Kidney (tissue), 14 donors: ENCODE measurements around the gene DENND2A. TPM values are rescaled to one million over a fixed set of nuclear protein-coding genes. Genes with fewer than 3 reads are reported as not detected.
A peak's percentile ranks its signal among the peaks of the same experiment; 100 is the strongest.
"Not testable (repeated sequence)": the region's sequence is repeated elsewhere in the genome, so short reads cannot be mapped to it uniquely, and the experiment has no call there.

Experiments used
- DNase-seq, 5 donors: peaks; one replicate each; pipeline ENCODE4 v3.0.0-alpha.2; 2013 to 2020
- FAIRE-seq: peaks from 2 replicates; lab custom pipeline; 2012; peaks lifted over from hg19 to GRCh38; lab: Jason Lieb, UNC
- H3K27ac ChIP-seq, 2 donors: one replicate each; pipeline ENCODE4 v1.7.0; 2013; ENCODE audit warnings: low read depth in 2 of 2, low read length in 2 of 2, inconsistent platforms in 1 of 2
- H3K27me3 ChIP-seq: one replicate; pipeline ENCODE4 v1.7.1; 2013; ENCODE audit warnings: low read length, inconsistent platforms; ENCODE audit not compliant: control insufficient read depth, insufficient read depth
- H3K36me3 ChIP-seq, 3 donors: one replicate each; pipeline versions ENCODE4 v1.7.0 to v1.7.1; 2013; ENCODE audit warnings: low read length in 3 of 3, control low read depth in 1 of 3, inconsistent platforms in 1 of 3; ENCODE audit not compliant: insufficient read depth in 3 of 3, control insufficient read depth in 2 of 3
- H3K4me1 ChIP-seq, 3 donors: one replicate each; pipeline versions ENCODE4 v1.7.0 to v1.7.1; 2013; ENCODE audit warnings: low read length in 3 of 3, inconsistent platforms in 1 of 3, low read depth in 1 of 3; ENCODE audit not compliant: control insufficient read depth in 2 of 3, insufficient read depth in 2 of 3
- H3K4me3 ChIP-seq, 3 donors: one replicate each; pipeline versions ENCODE4 v1.7.0 to v1.8.1; 2013; ENCODE audit warnings: low read length in 3 of 3, control low read depth in 1 of 3, inconsistent platforms in 1 of 3
- H3K9ac ChIP-seq, 3 donors: one replicate each; pipeline versions ENCODE4 v1.7.0 to v1.7.1; 2013; ENCODE audit warnings: low read length in 3 of 3, control low read depth in 1 of 3, inconsistent platforms in 1 of 3
- H3K9me3 ChIP-seq, 3 donors: one replicate each; pipeline versions ENCODE4 v1.7.0 to v1.7.1; 2013; ENCODE audit warnings: low read length in 3 of 3, control low read depth in 1 of 3, inconsistent platforms in 1 of 3; ENCODE audit not compliant: control insufficient read depth in 2 of 3, insufficient read depth in 1 of 3
- CTCF ChIP-seq: IDR thresholded peaks from 3 replicates; pipeline ENCODE4 v1.5.1; 2012; ENCODE audit warnings: mild to moderate bottlenecking, moderate library complexity, borderline replicate concordance; ENCODE audit not compliant: insufficient read depth; ENCODE audit errors: extremely low read depth
- intact Hi-C: fragments of 100-400 bp; cut with DNase I; formaldehyde crosslinking; loops from one replicate; pipeline ENCODE4 v1.11.1; 2022
- polyA plus RNA-seq: library from polyadenylated mRNA; stranded (reverse); fragments of 350-450 nt; fragmentation: Illumina TruSeq; extraction: RNeasy Lipid Tissue Mini Kit (QIAGEN cat#74804); gene quantifications from one replicate; pipeline ENCODE4 v1.2.3, GENCODE V29; 2014; ENCODE audit warnings: low read depth, low replicate concordance; ENCODE audit not compliant: insufficient read depth
- total RNA-seq: library from RNA; stranded (reverse); fragmentation: NEBNext Ultra II Directional; extraction: Animal tissue kit (Norgen Biotek cat#: 25700); gene quantifications from one replicate; pipeline ENCODE4 v1.2.1, GENCODE V29; 2021
- donor health status: control.
- donor health status: control.
- donor health status: control.
- donor health status: control.
- donor health status: control.
- donor health status: DM: yes; HTN: yes; CAD: no.
- donor health status: Normal renal cell carcinoma (clear cell type).

Gene DENND2A
- total and polyA plus RNA-seq, 2 donors from 2014 or later, result 6.5 to 18.0 TPM

DNA sequence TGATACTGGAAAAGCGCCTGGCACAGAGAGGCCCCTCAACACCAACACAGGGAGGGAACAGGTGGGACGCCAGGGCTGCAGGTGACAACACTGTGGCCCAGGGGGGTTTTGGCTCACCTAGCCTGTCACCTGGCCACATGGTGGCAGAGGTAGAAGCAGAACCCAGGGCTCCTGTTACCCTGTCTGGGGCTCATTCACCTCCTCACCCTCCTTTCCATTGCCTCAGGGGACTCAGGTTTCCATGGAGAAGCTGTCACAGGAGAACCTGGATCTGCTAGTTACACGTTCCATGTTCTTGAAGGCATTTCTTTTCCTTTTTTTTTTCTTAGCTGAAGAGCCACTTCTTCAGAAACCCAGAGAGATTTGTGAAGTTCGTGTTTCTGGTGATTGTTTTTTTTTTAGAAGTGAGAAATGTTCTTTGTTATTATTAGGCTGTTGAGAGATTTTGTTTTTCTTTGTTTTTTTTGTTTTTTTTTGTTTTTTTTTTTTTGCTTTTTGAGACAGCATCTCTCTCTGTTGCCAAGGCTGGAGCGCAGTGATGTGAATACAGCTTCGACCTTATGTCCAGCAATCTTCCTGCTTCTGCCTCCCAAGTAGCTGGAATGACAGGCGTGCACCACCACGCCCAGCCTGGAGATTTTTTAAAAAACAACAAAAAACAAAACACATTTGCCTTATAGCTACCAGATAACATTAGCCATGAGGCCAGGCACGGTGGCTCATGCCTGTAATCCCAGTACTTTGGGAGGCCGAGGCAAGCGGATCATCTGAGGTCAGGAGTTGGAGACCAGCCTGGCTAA is 16.0 kb downstream of the DENND2A start:
- no peak overlapping the region for H3K9ac ChIP-seq
- intact Hi-C loops, result no loop called here
- TF ChIP-seq CTCF, result no peak
- H3K27ac ChIP-seq, result peak overlapping the region; percentile 32 to 80
- no peak overlapping the region for H3K4me3 ChIP-seq
- H3K9me3 ChIP-seq, result no peaks in the 10 kb centered on the region
- no peaks in the 10 kb centered on the region for H3K27me3 ChIP-seq
- H3K36me3 ChIP-seq, result no peaks in the 10 kb centered on the region
- H3K4me1 ChIP-seq, result peaks cover 0 to 11% (median 0%) of the 10 kb centered on the region in 3 donors
- DNase-seq (peak in 4 of 5 donors; percentile 71 to 89 (median 82)), FAIRE-seq (peak; percentile 23)

DNA sequence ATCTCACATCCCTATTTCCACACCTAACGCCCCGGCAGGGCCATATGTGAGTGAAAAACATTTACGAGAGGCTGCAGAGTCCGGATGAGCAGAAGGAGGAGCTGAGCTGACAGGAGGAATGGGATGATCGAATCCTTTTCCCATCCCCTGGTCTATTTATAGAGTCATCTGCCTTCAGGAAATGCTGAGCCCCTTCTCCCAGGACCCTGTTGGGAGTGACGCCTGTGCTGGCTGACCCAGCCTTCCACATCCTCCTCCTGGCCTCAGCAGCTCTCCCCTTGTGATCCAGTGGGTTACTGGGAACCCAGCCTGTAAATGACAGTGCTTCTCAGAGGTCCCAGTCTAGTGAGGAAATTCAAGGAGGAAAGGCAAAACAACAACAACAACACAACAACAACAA is 16.6 kb downstream of the DENND2A start:
- Histone ChIP-seq H3K27ac (peak overlapping the region; percentile 32 to 80), H3K9ac (no peak overlapping the region), H3K9me3 (no peaks in the 10 kb centered on the region), H3K36me3 (no peaks in the 10 kb centered on the region), H3K27me3 (no peaks in the 10 kb centered on the region), H3K4me1 (peaks cover 0 to 11% (median 0%) of the 10 kb centered on the region in 3 donors), H3K4me3 (no peak overlapping the region)
- no peak for TF ChIP-seq CTCF
- intact Hi-C loops, result no loop called here
- peak in 2 of 5 donors; percentile 22 to 54 for DNase-seq
- FAIRE-seq, result no peak

DNA sequence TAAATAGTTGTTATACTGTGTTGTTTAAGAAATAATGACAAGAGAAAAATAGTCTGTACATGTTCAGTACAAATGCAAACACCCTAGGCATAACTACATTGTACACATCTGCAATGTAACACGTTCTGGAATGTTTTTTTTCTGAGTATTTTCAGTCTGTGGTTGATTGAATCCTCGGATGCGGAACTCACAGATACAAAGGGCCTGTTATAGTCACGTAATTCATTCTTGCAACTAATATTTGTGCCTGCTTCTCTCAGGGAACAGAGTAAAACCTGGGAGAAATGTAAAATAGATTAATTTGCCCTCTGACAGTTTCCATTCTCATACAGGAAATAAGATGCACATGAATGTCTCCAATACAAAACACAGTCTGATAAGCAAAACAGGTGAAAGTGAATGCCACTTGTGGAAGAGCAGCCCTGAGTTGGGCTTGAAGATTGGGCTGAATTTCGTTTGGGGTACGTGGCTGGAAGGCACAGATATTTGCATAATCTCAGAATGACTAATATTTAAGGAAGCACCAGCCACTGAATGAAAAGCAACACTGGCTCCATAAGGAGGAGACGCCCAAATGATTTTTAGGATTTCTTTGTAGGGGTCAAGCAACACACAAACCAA is 19.1 kb downstream of the DENND2A start:
- no peak for FAIRE-seq
- Histone ChIP-seq H3K27me3 (no peaks in the 10 kb centered on the region), H3K27ac (no peak overlapping the region), H3K9ac (no peak overlapping the region), H3K4me1 (peaks cover 0 to 11% (median 0%) of the 10 kb centered on the region in 3 donors), H3K9me3 (no peaks in the 10 kb centered on the region), H3K36me3 (no peaks in the 10 kb centered on the region), H3K4me3 (no peak overlapping the region)
- intact Hi-C loops, result no loop called here
- no peak for TF ChIP-seq CTCF
- no peak for DNase-seq

GRCh38 chr7:140619915-140620510 is 20.6 kb downstream of the DENND2A start:
- H3K9me3 ChIP-seq, H3K27me3 ChIP-seq, H3K36me3 ChIP-seq, H3K4me1 ChIP-seq, FAIRE-seq, DNase-seq, H3K9ac ChIP-seq, H3K27ac ChIP-seq, intact Hi-C loops, H3K4me3 ChIP-seq: not testable (repeated sequence)
